Activated CD4-positive, alpha-beta T cell treated with anti-CD3 and anti-CD28 coated beads for 36 hours (primary cell): ENCODE results near the gene SINHCAF. TPM values are rescaled to one million over a fixed set of nuclear protein-coding genes. Genes with fewer than 3 reads are reported as not detected.

Source experiments
- ATAC-seq: fragments of 200-7000 bp; cut with Tn5 transposase; one replicate; pipeline ENCODE4 v1.10.0; 2021; ENCODE audit warnings: mild to moderate bottlenecking, moderate library complexity
- CTCF ChIA-PET: fragments of 350-600 bp; sonication (Branson Sonifier 250); formaldehyde crosslinking; loops from one replicate; lab custom pipeline; 2021; ENCODE audit warnings: antibody characterized with exemption; lab: Charles Lee
- POLR2A ChIA-PET: fragments of 350-600 bp; sonication (Branson Sonifier 250); formaldehyde crosslinking; loops from one replicate; lab custom pipeline; 2021; ENCODE audit warnings: antibody characterized with exemption, inconsistent platforms; lab: Charles Lee
- DNase-seq: peaks from one replicate; pipeline ENCODE4 v3.0.0-alpha.2; 2020
- H3K27ac Mint-ChIP-seq: one replicate; pipeline ENCODE4 v1.8.0; 2021; ENCODE audit warnings: mixed read lengths
- H3K27me3 Mint-ChIP-seq: one replicate; pipeline ENCODE4 v1.8.0; 2021; ENCODE audit warnings: mixed read lengths
- H3K36me3 Mint-ChIP-seq: one replicate; pipeline ENCODE4 v1.8.0; 2021; ENCODE audit warnings: low read depth, mixed read lengths
- H3K4me1 Mint-ChIP-seq: one replicate; pipeline ENCODE4 v1.8.0; 2021; ENCODE audit warnings: mixed read lengths
- H3K4me3 Mint-ChIP-seq: one replicate; pipeline ENCODE4 v1.8.0; 2021; ENCODE audit warnings: mild to moderate bottlenecking, moderate library complexity, mixed read lengths
- H3K9me3 Mint-ChIP-seq: one replicate; pipeline ENCODE4 v1.8.0; 2021; ENCODE audit warnings: low read depth, mixed read lengths
- intact Hi-C, 2 experiments: fragments of 100-400 bp; cut with DNase I in 1 of 2; cut with micrococcal nuclease in 1 of 2; formaldehyde crosslinking; loops; one replicate each; pipeline versions ENCODE4 v1.14.2 to v1.15.1; 2022 to 2024; cut with DNase I, micrococcal nuclease
- total RNA-seq, 2 experiments: library from RNA; stranded (reverse); gene quantifications; one replicate each; pipeline ENCODE4 v1.2.3, GENCODE V29; 2021

Gene SINHCAF
- total RNA-seq, 2 experiments from 2014 or later, result 187 to 211 TPM

DNA sequence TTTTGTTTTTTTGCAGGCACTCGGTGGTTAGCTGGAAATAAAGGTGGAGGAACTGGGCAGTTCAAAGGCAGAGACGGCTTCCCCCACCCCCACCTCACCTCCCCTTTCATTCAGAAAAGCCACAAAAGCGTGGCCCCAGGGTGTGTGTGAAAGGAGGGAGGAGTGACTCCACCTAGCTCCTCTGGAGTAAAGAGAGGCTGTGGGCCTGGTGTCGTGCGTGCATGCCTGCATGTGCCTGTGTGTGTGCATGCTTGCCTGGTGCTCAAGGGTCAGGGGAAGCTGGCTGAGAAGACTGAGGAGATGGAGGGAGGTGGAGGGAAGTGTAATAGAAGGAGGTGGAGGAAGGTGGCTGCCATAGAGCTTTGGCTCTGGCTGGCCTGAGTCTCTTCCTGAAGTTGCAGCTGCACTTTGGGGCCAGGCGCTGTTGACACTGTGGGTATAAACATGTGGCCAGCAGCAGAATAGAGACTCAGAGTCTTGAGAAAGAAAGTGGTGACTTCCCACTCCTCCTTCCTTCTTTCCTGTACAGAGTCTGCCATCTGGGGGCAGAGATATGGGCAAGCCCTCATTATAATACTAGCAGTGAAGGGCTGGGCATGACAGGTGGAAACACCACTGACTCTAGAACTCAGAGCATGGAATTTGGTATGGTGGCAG lies 36.9 kb upstream of the SINHCAF start:
- peak; percentile 64 for DNase-seq
- intact Hi-C loops, result loop anchor here (1.0 to 5.0 kb wide), 4 partner anchors 37 to 246 kb away; partner anchors contain the start of gene SINHCAF (in 1 of the 2)
- ChIA-PET CTCF (interaction anchor here (0.7 to 2.9 kb wide), 7 partner anchors 13 to 273 kb away, joined by 3 to 10 read pairs (median 4); no protein-coding TSS in a partner anchor), POLR2A (no interaction called here)
- no peaks in the 10 kb centered on the region for H3K36me3 Mint-ChIP-seq
- peak; percentile 85 for ATAC-seq
- H3K4me3 Mint-ChIP-seq, result peak overlapping the region; percentile 45
- H3K4me1 Mint-ChIP-seq, result peaks cover 14% of the 10 kb centered on the region
- no peaks in the 10 kb centered on the region for H3K27me3 Mint-ChIP-seq
- H3K9me3 Mint-ChIP-seq, result no peaks in the 10 kb centered on the region
- peak overlapping the region; percentile 70 for H3K27ac Mint-ChIP-seq

DNA sequence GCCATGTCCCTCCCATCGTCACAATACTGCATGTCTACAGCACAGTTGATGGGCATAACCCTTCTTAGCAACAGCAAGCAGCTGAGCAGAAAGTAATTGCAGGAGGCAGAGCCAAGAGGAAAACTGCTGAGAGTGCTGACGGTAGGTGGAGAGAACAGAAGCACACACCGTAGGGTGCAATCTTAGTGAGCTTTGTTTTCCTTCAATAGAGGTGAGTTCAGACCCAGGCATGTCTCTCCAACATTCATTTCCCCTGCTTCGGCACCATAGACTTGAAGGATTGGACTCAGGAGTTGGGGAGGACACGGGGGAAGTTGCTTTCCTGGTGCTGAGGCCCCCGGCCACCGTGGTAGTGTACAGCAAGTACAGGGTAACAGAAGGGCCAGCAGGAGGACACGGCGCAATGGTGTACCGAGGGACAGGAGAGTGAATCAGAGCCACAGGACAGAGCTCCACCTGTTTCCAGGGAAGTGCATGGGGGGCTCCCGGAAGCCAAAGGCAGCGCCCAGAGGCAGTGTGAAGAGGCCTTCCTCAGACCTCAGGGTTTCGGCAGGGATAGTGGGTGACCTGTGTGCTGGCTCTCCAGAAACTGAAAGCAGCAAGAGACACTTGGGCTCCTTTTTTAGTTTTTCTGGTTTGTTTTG lies 36.3 kb upstream of the SINHCAF start:
- POLR2A ChIA-PET, result no interaction called here
- DNase-seq (peak; percentile 15), ATAC-seq (peak; percentile 37)
- intact Hi-C loops, result loop anchor here (1.0 to 5.0 kb wide), 4 partner anchors 36 to 245 kb away; partner anchors contain the start of gene SINHCAF (in 1 of the 2)
- peaks cover 14% of the 10 kb centered on the region for H3K4me1 Mint-ChIP-seq
- peak overlapping the region; percentile 70 for H3K27ac Mint-ChIP-seq
- CTCF ChIA-PET, result interaction anchor here (0.7 to 2.9 kb wide), 4 partner anchors 14 to 274 kb away, joined by 3 to 10 read pairs (median 4); no protein-coding TSS in a partner anchor
- no peaks in the 10 kb centered on the region for H3K9me3 Mint-ChIP-seq
- H3K27me3 Mint-ChIP-seq, result no peaks in the 10 kb centered on the region
- no peaks in the 10 kb centered on the region for H3K36me3 Mint-ChIP-seq
- peak overlapping the region; percentile 45 for H3K4me3 Mint-ChIP-seq

DNA sequence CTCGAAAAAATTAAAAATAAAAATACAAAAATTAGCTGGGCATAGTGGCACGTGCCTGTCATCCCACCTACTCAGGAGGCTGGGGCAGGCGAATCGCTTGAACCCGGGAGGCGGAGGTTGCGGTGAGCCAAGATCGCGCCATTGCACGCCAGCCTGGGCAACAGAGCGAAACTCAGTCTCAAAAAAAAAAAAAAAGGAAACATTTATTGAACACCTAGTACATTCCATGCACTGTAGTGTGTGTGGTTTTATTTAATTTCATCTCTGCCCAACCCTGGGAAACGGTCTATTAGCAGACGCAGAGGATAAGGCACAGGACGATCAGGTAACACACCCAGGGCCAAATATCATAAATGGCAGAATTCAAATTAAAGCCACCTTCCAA lies 35.8 kb upstream of the SINHCAF start:
- Mint-ChIP-seq H3K27ac (no peak overlapping the region), H3K4me1 (peaks cover 14% of the 10 kb centered on the region), H3K9me3 (no peaks in the 10 kb centered on the region), H3K4me3 (no peak overlapping the region), H3K36me3 (no peaks in the 10 kb centered on the region), H3K27me3 (no peaks in the 10 kb centered on the region)
- intact Hi-C loops, result loop anchor here (1.0 to 5.0 kb wide), 4 partner anchors 35 to 244 kb away; partner anchors contain the start of gene SINHCAF (in 1 of the 2)
- POLR2A ChIA-PET, result no interaction called here
- no peak for DNase-seq
- ATAC-seq, result no peak
- CTCF ChIA-PET, result interaction anchor here (0.7 to 2.9 kb wide), 3 partner anchors 90 to 259 kb away, joined by 3 to 10 read pairs (median 3); no protein-coding TSS in a partner anchor

DNA sequence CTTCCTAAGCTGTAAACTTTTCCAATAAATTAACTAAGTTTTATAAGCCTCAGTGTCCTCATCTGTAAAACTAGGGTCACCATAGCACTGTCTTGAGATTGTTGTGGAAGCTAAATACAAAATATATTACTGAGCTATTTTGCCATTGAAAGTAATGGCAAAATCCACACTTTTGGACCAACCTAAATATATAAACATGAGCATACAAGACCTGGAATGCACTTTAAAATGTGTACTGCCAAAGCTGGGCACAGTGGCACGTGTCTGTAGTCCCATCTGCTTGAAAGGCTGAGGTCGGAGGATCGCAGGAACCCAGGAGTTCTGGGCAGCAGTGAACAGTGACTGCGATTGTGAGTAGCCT lies 29.8 kb upstream of the SINHCAF start:
- no peak overlapping the region for H3K4me3 Mint-ChIP-seq
- H3K27me3 Mint-ChIP-seq, result no peaks in the 10 kb centered on the region
- ATAC-seq, result no peak
- POLR2A ChIA-PET, result no interaction called here
- H3K4me1 Mint-ChIP-seq, result no peaks in the 10 kb centered on the region
- no peaks in the 10 kb centered on the region for H3K9me3 Mint-ChIP-seq
- no peak for DNase-seq
- H3K27ac Mint-ChIP-seq, result no peak overlapping the region
- intact Hi-C loops, result no loop called here
- no peaks in the 10 kb centered on the region for H3K36me3 Mint-ChIP-seq
- CTCF ChIA-PET, result no interaction called here

DNA sequence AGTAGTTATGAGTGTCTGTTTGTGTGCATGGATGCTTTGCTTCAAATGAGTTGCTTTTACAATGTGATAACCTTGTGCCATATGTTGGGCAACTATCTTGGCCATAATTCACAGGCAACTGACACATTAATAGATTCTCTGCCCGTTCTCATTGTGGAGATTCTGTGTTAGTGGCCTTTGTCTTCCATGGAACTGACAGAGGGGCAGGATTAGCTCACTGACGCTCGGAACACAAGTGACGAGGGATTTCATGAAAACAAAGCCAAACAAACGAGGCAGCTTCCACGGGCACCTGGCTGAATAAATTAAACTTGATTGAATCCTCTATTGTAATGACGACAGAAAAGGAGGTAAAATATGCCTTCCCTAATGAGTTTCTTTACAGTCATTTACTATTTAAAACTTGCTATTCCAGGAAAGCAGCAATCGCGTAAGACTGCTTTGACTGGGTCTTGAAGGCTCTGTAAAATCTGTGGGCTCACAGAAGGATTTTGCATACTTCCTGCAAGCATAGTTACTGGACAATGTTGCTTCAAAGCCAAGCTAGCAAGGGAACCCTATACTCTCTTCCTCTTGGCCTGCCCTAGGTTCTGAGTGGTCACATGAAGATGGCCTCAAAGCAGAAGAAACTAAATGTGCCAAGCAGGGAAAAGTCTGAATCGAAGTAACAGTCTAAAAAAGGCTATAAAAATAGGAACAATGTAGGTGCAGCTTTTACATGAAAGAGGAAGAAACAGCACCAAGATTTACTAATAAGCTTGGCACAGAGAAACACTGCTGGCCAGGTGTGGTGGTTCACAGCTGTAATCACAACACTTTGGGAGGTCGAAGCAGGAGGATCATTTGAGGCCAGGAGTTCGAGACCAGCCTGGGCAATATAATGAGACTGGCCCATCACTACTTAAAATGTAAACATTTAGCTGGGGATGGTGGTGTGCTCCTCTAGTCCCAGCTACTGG lies 28.1 kb upstream of the SINHCAF start:
- CTCF ChIA-PET, result interaction anchor here (1.3 kb wide), 1 partner anchor 82 kb away, joined by 3 read pairs; no protein-coding TSS in a partner anchor
- ATAC-seq (no peak), DNase-seq (no peak)
- POLR2A ChIA-PET, result no interaction called here
- intact Hi-C loops, result no loop called here
- Mint-ChIP-seq H3K4me1 (no peaks in the 10 kb centered on the region), H3K4me3 (no peak overlapping the region), H3K27me3 (no peaks in the 10 kb centered on the region), H3K36me3 (no peaks in the 10 kb centered on the region), H3K9me3 (no peaks in the 10 kb centered on the region), H3K27ac (no peak overlapping the region)

DNA sequence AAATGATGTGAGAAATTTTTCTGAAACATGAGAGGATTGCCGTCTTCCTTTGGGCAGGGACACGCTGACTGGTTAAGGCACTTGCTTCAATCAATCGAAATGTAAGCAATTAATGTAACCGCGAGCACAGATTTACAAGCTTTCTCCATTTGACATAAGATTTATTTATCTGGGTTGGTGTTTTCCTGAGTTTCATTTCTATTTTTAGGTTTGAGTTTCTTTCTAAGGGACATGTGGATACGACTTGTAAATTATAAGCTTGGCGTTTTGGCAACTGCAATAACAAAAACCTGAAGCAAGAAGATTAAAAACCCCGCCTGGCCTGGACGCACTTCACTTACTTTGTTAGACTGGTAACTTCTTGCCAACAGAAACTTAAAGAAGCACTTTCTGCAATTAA lies 20.3 kb upstream of the SINHCAF start:
- Mint-ChIP-seq H3K36me3 (no peaks in the 10 kb centered on the region), H3K27me3 (no peaks in the 10 kb centered on the region), H3K4me1 (no peaks in the 10 kb centered on the region), H3K9me3 (no peaks in the 10 kb centered on the region), H3K4me3 (no peak overlapping the region), H3K27ac (no peak overlapping the region)
- POLR2A ChIA-PET, result no interaction called here
- intact Hi-C loops, result no loop called here
- ATAC-seq, result no peak
- no peak for DNase-seq
- CTCF ChIA-PET, result interaction anchor here (0.6 to 1.5 kb wide), 3 partner anchors 44 to 56 kb away, joined by 3 to 4 read pairs (median 3); no protein-coding TSS in a partner anchor

DNA sequence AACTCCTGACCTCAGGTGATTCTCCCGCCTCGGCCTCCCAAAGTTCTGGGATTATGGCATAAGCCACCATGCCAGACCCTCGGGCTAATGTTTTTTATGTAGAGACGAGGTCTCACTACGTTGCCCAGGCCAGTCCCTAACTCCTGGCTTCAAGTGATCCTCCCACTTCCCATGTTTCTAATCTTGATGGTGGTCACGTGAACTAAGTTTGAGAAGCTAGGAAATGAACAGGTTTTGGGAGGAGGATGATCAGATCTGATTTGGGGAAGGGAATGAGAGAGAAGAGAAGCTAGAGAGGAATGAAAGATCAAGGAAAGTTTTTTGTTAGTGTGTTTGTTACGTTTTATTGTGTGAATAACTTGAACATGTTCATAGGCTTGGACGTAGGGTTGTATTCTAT lies 17.2 kb upstream of the SINHCAF start:
- H3K27me3 Mint-ChIP-seq, result no peaks in the 10 kb centered on the region
- intact Hi-C loops, result no loop called here
- no peaks in the 10 kb centered on the region for H3K36me3 Mint-ChIP-seq
- no peak overlapping the region for H3K4me3 Mint-ChIP-seq
- no peak overlapping the region for H3K27ac Mint-ChIP-seq
- no peak for ATAC-seq
- no peaks in the 10 kb centered on the region for H3K9me3 Mint-ChIP-seq
- H3K4me1 Mint-ChIP-seq, result no peaks in the 10 kb centered on the region
- ChIA-PET CTCF (no interaction called here), POLR2A (no interaction called here)
- DNase-seq, result no peak

DNA sequence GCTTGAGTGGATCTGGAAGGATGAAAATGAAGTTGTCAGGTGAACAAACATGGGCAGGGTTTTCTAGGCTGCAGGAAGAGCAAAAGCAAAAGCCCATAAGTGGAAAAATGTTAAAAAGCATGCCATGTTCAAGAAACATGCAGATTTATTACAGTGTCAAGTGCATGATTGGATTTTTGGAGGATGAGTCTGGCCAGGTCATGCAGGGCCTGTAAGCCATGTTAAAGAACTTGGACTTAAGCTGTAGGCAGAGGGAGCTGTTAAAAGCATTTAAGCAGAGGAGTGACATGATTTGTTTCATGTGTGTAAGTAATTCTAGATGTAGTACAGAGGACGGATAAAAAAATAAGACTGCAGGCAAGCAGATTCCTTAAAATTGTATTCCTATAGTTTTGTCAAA lies 16.3 kb upstream of the SINHCAF start:
- ChIA-PET POLR2A (interaction anchor here (0.6 kb wide), 1 partner anchor 101 kb away, joined by 6 read pairs; no protein-coding TSS in a partner anchor), CTCF (no interaction called here)
- H3K4me3 Mint-ChIP-seq, result no peak overlapping the region
- no peaks in the 10 kb centered on the region for H3K9me3 Mint-ChIP-seq
- H3K27me3 Mint-ChIP-seq, result no peaks in the 10 kb centered on the region
- ATAC-seq (no peak), DNase-seq (no peak)
- H3K27ac Mint-ChIP-seq, result no peak overlapping the region
- intact Hi-C loops, result no loop called here
- H3K4me1 Mint-ChIP-seq, result no peaks in the 10 kb centered on the region
- no peaks in the 10 kb centered on the region for H3K36me3 Mint-ChIP-seq

DNA sequence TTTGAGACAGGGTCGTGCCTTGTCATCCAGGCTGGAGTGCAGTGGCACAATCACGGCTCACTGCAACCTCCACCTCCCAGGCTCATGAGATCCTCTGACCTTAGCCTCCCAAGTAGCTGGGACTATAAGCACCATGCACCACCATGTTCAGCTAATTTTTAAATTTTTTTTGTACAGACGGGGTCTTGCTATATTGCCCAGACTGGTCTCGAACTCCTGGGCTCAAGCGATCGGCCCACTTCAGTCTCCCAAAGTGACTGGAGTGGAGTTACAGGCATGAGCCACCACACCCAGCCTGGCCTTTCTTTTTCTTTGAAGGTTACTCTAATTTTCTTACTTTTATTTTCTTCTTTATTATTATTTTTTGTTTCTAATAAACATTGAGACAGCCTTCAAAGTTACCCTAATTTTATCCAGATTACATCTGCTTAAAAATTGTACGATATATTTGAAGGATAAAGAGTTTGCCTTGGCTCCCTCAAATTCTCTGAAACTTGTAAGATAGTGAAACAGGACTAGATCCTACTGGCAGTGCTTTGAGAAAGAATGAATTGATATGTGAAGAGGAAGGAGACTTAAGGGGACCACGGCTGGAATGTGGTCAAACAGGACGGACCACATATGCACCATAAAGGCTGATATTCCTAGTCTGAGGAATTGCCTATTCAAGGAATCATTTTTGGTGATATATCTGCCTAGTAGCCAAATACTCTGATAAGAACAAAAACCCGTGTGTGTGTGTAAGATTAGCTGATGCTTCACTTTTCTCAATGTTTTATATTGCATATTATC lies 14.1 kb upstream of the SINHCAF start:
- H3K4me3 Mint-ChIP-seq, result no peak overlapping the region
- intact Hi-C loops, result no loop called here
- POLR2A ChIA-PET, result no interaction called here
- no peaks in the 10 kb centered on the region for H3K4me1 Mint-ChIP-seq
- ATAC-seq (no peak), DNase-seq (no peak)
- CTCF ChIA-PET, result no interaction called here
- no peaks in the 10 kb centered on the region for H3K9me3 Mint-ChIP-seq
- H3K27ac Mint-ChIP-seq, result no peak overlapping the region
- no peaks in the 10 kb centered on the region for H3K27me3 Mint-ChIP-seq
- H3K36me3 Mint-ChIP-seq, result no peaks in the 10 kb centered on the region

DNA sequence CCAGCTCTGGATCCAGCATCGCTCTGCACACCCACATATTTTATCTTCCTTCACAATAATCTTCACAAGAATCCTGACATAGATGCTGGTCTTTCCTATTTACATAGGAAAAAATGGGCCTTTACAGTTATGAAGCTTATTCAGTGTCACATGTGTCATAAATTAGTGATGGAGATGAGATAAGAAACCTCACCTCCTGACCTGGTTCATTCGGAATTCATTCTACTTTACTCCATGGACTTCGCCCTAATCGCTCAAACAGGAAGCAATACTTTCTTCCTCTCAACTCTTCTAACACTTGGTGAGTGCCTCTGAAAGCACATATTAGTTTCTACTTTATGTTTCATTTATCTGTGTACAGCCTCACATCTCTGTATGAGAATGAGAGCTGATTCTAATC lies 12.0 kb upstream of the SINHCAF start:
- ChIA-PET CTCF (interaction anchor here (1.1 kb wide), 1 partner anchor 66 kb away, joined by 5 read pairs; no protein-coding TSS in a partner anchor), POLR2A (interaction anchor here (1.1 kb wide), 1 partner anchor 12 kb away, joined by 3 read pairs; the partner anchor contains the start of gene SINHCAF)
- intact Hi-C loops, result no loop called here
- no peaks in the 10 kb centered on the region for H3K27me3 Mint-ChIP-seq
- H3K4me1 Mint-ChIP-seq, result no peaks in the 10 kb centered on the region
- no peak for ATAC-seq
- H3K9me3 Mint-ChIP-seq, result no peaks in the 10 kb centered on the region
- H3K27ac Mint-ChIP-seq, result no peak overlapping the region
- DNase-seq, result no peak
- H3K36me3 Mint-ChIP-seq, result no peaks in the 10 kb centered on the region
- H3K4me3 Mint-ChIP-seq, result no peak overlapping the region
